Measurements from ENCODE around the gene CAMK1D. TPM values are rescaled to one million over a fixed set of nuclear protein-coding genes. Genes with fewer than 3 reads are reported as not detected.
A peak's percentile ranks its signal among the peaks of the same experiment; 100 is the strongest.

Gene CAMK1D
- total RNA-seq, 3 donors from 2014 or later (not counting 1 experiment from before 2014, with no cell fraction given), result 44.2 to 56.4 (median 49.7) TPM

- Mint-ChIP-seq H3K9me3 (peaks cover 2 to 7% of the 10 kb centered on the region in 2 donors), H3K36me3 (peaks cover 12% of the 10 kb centered on the region), H3K4me3 (no peak overlapping the region), H3K4me1 (peaks cover 23 to 35% of the 10 kb centered on the region in 2 donors), H3K27ac (no peak overlapping the region), H3K27me3 (ENCODE audit: low read depth in 2 of 2) (no peaks in the 10 kb centered on the region)
- Histone ChIP-seq H3K9me3 (ENCODE audit: control insufficient read depth, insufficient read depth, low read length) (no peaks in the 10 kb centered on the region), H3K27me3 (ENCODE audit: control insufficient read depth, insufficient read depth, low read length) (no peaks in the 10 kb centered on the region), H3K36me3 (ENCODE audit: control insufficient read depth, insufficient read depth, low read length) (no peaks in the 10 kb centered on the region), H3K4me3 (ENCODE audit: low read length) (no peak overlapping the region), H3K4me1 (ENCODE audit: control insufficient read depth, insufficient read depth, low read length) (peaks cover 6% of the 10 kb centered on the region), H3K27ac (ENCODE audit: low read length) (no peak overlapping the region)
- no peak for ATAC-seq
- TF ChIP-seq CTCF (IDR thresholded peaks at IDR 0.05), result no peak
- intact Hi-C loops (cut with micrococcal nuclease), result no loop called here
- no CpG with 5 or more reads among the region's 2 CpGs for WGBS (ENCODE audit: insufficient coverage)
- no peak for DNase-seq
Measured at GRCh38 chr10:12384906-12385305, 35.6 kb downstream of the CAMK1D start.

GRCh38 chr10:12387561-12388210 lies 38.3 kb downstream of the CAMK1D start:
- 92% methylated on average over 12 of the region's 15 CpGs for WGBS (ENCODE audit: insufficient coverage)
- DNase-seq (peak in 1 of 2 donors; percentile 4), ATAC-seq (no peak)
- H3K4me3 Mint-ChIP-seq, result no peak overlapping the region
- TF ChIP-seq CTCF (IDR thresholded peaks at IDR 0.05), result no peak
- peaks cover 6% of the 10 kb centered on the region for H3K4me1 ChIP-seq (ENCODE audit: control insufficient read depth, insufficient read depth, low read length)
- H3K9me3 ChIP-seq (ENCODE audit: control insufficient read depth, insufficient read depth, low read length), result no peaks in the 10 kb centered on the region
- no peak overlapping the region for H3K27ac ChIP-seq (ENCODE audit: low read length)
- peaks cover 12% of the 10 kb centered on the region for H3K36me3 Mint-ChIP-seq
- peaks cover 50 to 59% of the 10 kb centered on the region in 2 donors for H3K4me1 Mint-ChIP-seq
- H3K27me3 ChIP-seq (ENCODE audit: control insufficient read depth, insufficient read depth, low read length), result no peaks in the 10 kb centered on the region
- intact Hi-C loops (cut with micrococcal nuclease), result no loop called here
- no peaks in the 10 kb centered on the region for H3K36me3 ChIP-seq (ENCODE audit: control insufficient read depth, insufficient read depth, low read length)
- no peak overlapping the region for H3K27ac Mint-ChIP-seq
- H3K4me3 ChIP-seq (ENCODE audit: low read length), result no peak overlapping the region
- peaks cover 2 to 7% of the 10 kb centered on the region in 2 donors for H3K9me3 Mint-ChIP-seq
- no peaks in the 10 kb centered on the region for H3K27me3 Mint-ChIP-seq (ENCODE audit: low read depth in 2 of 2)

GRCh38 chr10:12388671-12389070 lies 39.3 kb downstream of the CAMK1D start:
- no peak overlapping the region for H3K4me3 ChIP-seq (ENCODE audit: low read length)
- Mint-ChIP-seq H3K27me3 (ENCODE audit: low read depth in 2 of 2) (no peaks in the 10 kb centered on the region), H3K4me1 (peaks cover 57 to 65% of the 10 kb centered on the region in 2 donors), H3K27ac (no peak overlapping the region), H3K9me3 (peaks cover 2 to 7% of the 10 kb centered on the region in 2 donors), H3K36me3 (peaks cover 12% of the 10 kb centered on the region), H3K4me3 (no peak overlapping the region)
- H3K4me1 ChIP-seq (ENCODE audit: control insufficient read depth, insufficient read depth, low read length), result peaks cover 6% of the 10 kb centered on the region
- ATAC-seq, result no peak
- intact Hi-C loops (cut with micrococcal nuclease), result no loop called here
- no peaks in the 10 kb centered on the region for H3K36me3 ChIP-seq (ENCODE audit: control insufficient read depth, insufficient read depth, low read length)
- no peaks in the 10 kb centered on the region for H3K27me3 ChIP-seq (ENCODE audit: control insufficient read depth, insufficient read depth, low read length)
- no peak overlapping the region for H3K27ac ChIP-seq (ENCODE audit: low read length)
- WGBS (ENCODE audit: insufficient coverage), result 78% methylated on average over 17 of the region's 17 CpGs
- H3K9me3 ChIP-seq (ENCODE audit: control insufficient read depth, insufficient read depth, low read length), result no peaks in the 10 kb centered on the region
- DNase-seq, result no peak
- no peak for TF ChIP-seq CTCF (IDR thresholded peaks at IDR 0.05)
